H1 (cell line): ENCODE data around the gene KNDC1.

Source experiments
- BCL11A ChIP-seq, 2 experiments: IDR thresholded peaks; one replicate each; pipeline ENCODE4 v1.6.1; 2011; ENCODE audit warnings: low read depth in 2 of 2, low read length in 2 of 2, mild to moderate bottlenecking in 2 of 2
- CHD1 ChIP-seq: IDR thresholded peaks from 2 replicates; pipeline ENCODE4 v1.6.1; 2012; ENCODE audit warnings: low read depth, low read length, improper control_type of control experiment
- EZH2 ChIP-seq: fragments of 200-600 bp; sonication (generic); IDR thresholded peaks from 2 replicates; pipeline ENCODE4 v1.7.1; 2012; ENCODE audit warnings: low read depth, mild to moderate bottlenecking, moderate library complexity, low read length, inconsistent platforms; ENCODE audit not compliant: severe bottlenecking
- FOSL1 ChIP-seq: IDR thresholded peaks from 2 replicates; pipeline ENCODE4 v1.6.1; 2011; ENCODE audit warnings: mild to moderate bottlenecking, low read depth, low read length, moderate library complexity; ENCODE audit not compliant: insufficient read depth
- POLR2AphosphoS5 ChIP-seq: IDR thresholded peaks from 2 replicates; pipeline ENCODE4 v1.6.1; 2011; ENCODE audit warnings: low read depth, low read length
- RXRA ChIP-seq: IDR thresholded peaks from 2 replicates; pipeline ENCODE4 v1.6.1; 2011; ENCODE audit warnings: low read depth, mild to moderate bottlenecking, low read length, moderate library complexity; ENCODE audit not compliant: insufficient read depth
- SIN3A ChIP-seq, 2 experiments: IDR thresholded peaks in 1 of 2; conservative IDR thresholded peaks in 1 of 2; 2 replicates each; pipeline ENCODE4 v1.6.1; 2011 to 2012; ENCODE audit warnings: low read length in 2 of 2, improper control_type of control experiment in 1 of 2, low read depth in 1 of 2, mild to moderate bottlenecking in 1 of 2
- SIX5 ChIP-seq: IDR thresholded peaks from 2 replicates; pipeline ENCODE4 v1.6.1; 2011; ENCODE audit warnings: mild to moderate bottlenecking, low read depth, low read length
- TF ChIP-seq, protein P1 (sequence below), 3 experiments: IDR thresholded peaks; 1 replicate in 2 of 3; 2 replicates in 1 of 3; pipeline versions ENCODE4 v1.5.1 to v1.6.1; 2011; ENCODE audit warnings: low read length in 3 of 3, mild to moderate bottlenecking in 3 of 3, inconsistent platforms in 2 of 3, low read depth in 1 of 3, moderate library complexity in 1 of 3; ENCODE audit not compliant: insufficient read depth in 1 of 3; ENCODE audit errors: control extremely low read depth in 1 of 3
- TF ChIP-seq, protein P2 (sequence below): IDR thresholded peaks from 2 replicates; pipeline ENCODE4 v1.6.1; 2011; ENCODE audit warnings: low read depth, mild to moderate bottlenecking, low read length; ENCODE audit not compliant: insufficient read depth

DNA sequence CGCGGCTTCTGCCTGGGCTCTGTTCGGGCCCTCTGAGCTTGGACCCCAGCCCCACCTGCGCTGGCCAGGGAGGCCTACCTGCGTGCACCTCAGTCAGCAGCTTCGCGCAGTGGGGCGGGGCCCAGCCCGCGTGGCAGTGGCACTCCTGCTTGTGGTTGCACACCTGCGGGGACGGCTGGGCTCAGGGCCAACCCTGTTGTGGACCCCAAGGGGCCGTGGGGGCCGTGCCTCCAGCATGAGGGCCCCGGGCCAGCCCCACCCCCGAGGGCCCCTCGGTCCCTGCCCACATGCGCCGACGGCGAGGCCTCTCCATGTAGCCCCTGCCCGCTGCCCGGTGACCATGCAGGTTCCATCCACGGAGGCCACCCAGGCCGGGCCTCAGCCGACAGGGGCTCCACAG is 109.3 kb downstream of the KNDC1 start:
- no peak for TF ChIP-seq BCL11A (IDR thresholded peaks at IDR 0.05; ENCODE audit: low read depth in 2 of 2, low read length in 2 of 2)
- no peak for TF ChIP-seq POLR2AphosphoS5
- TF ChIP-seq, protein P1, sequence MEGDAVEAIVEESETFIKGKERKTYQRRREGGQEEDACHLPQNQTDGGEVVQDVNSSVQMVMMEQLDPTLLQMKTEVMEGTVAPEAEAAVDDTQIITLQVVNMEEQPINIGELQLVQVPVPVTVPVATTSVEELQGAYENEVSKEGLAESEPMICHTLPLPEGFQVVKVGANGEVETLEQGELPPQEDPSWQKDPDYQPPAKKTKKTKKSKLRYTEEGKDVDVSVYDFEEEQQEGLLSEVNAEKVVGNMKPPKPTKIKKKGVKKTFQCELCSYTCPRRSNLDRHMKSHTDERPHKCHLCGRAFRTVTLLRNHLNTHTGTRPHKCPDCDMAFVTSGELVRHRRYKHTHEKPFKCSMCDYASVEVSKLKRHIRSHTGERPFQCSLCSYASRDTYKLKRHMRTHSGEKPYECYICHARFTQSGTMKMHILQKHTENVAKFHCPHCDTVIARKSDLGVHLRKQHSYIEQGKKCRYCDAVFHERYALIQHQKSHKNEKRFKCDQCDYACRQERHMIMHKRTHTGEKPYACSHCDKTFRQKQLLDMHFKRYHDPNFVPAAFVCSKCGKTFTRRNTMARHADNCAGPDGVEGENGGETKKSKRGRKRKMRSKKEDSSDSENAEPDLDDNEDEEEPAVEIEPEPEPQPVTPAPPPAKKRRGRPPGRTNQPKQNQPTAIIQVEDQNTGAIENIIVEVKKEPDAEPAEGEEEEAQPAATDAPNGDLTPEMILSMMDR (IDR thresholded peaks at IDR 0.05; ENCODE audit: control extremely low read depth in 1 of 3, insufficient read depth in 1 of 3, low read depth in 1 of 3, low read length in 3 of 3), result no peak
- TF ChIP-seq SIX5, result no peak
- TF ChIP-seq RXRA, result no peak
- no peak for TF ChIP-seq SIN3A (conservative IDR thresholded peaks at IDR 0.05 in 1 of 2, IDR thresholded peaks at IDR 0.05 in 1 of 2; ENCODE audit: low read depth in 1 of 2, low read length in 2 of 2)
- TF ChIP-seq, protein P2, sequence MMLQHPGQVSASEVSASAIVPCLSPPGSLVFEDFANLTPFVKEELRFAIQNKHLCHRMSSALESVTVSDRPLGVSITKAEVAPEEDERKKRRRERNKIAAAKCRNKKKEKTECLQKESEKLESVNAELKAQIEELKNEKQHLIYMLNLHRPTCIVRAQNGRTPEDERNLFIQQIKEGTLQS, result no peak
- TF ChIP-seq CHD1, result no peak
- no peak for TF ChIP-seq EZH2
- TF ChIP-seq FOSL1, result no peak
